SK-N-SH (cell line): ENCODE data around the gene RHPN2. TPM values are rescaled to one million over a fixed set of nuclear protein-coding genes. Genes with fewer than 3 reads are reported as not detected.

ENCODE experiments used
- CTCF ChIA-PET: fragments of 300-600, 350-600 bp; formaldehyde crosslinking; extraction: SDS; loops from one replicate; lab custom pipeline; 2021; lab: Yijun Ruan, JAX
- POLR2A ChIA-PET: fragments of 350-600 bp; sonication (Branson Sonifier 250); formaldehyde crosslinking; extraction: SDS; loops from one replicate; lab custom pipeline; 2020; ENCODE audit warnings: antibody characterized with exemption, inconsistent platforms; lab: Yijun Ruan, JAX
- DNase-seq: peaks from one replicate; pipeline ENCODE4 v3.0.0; 2012
- H2AFZ ChIP-seq: fragments of 200-600 bp; sonication (generic); 2 replicates; pipeline ENCODE4 v1.8.1; 2016; ENCODE audit warnings: antibody characterized with exemption, mild to moderate bottlenecking, low read depth
- H3F3A ChIP-seq: fragments of 200-600 bp; sonication (generic); replicated peaks from 2 replicates; pipeline ENCODE3; 2016; ENCODE audit warnings: antibody characterized with exemption, mild to moderate bottlenecking; ENCODE audit not compliant: insufficient read depth
- H3K27ac ChIP-seq, 2 experiments: fragments of 200-500 bp in 1 of 2; fragments of 200-600 bp in 1 of 2; sonication (Bioruptor generic) in 1 of 2; sonication (generic), shearing (Covaris generic) in 1 of 2; 2 replicates each; pipeline versions ENCODE4 v1.5.1 to v1.6.1; 2014 to 2016; ENCODE audit warnings: low read depth in 2 of 2, inconsistent platforms in 1 of 2, low read length in 1 of 2, mild to moderate bottlenecking in 1 of 2, mixed read lengths in 1 of 2
- H3K27me3 ChIP-seq: fragments of 200-600 bp; sonication (generic), shearing (Covaris generic); 2 replicates; pipeline ENCODE4 v1.6.1; 2016; ENCODE audit warnings: mixed run types; ENCODE audit not compliant: insufficient read depth
- H3K36me3 ChIP-seq, 2 experiments: fragments of 200-500 bp in 1 of 2; fragments of 200-600 bp in 1 of 2; sonication (Bioruptor generic) in 1 of 2; sonication (generic) in 1 of 2; replicated peaks in 1 of 2; 2 replicates each; pipeline versions ENCODE3 to v1.5.1; 2014 to 2016; ENCODE audit warnings: low read length in 1 of 2, mild to moderate bottlenecking in 1 of 2; ENCODE audit not compliant: insufficient read depth in 2 of 2, control insufficient read depth in 1 of 2
- H3K4me1 ChIP-seq, 2 experiments: fragments of 200-500 bp in 1 of 2; fragments of 200-600 bp in 1 of 2; sonication (Bioruptor generic) in 1 of 2; sonication (generic), shearing (Covaris generic) in 1 of 2; 2 replicates each; pipeline versions ENCODE4 v1.5.1 to v1.6.1; 2014 to 2016; ENCODE audit warnings: low read depth in 1 of 2, low read length in 1 of 2, mixed run types in 1 of 2; ENCODE audit not compliant: insufficient read depth in 2 of 2, control insufficient read depth in 1 of 2
- H3K4me2 ChIP-seq: fragments of 200-600 bp; sonication (generic), shearing (Covaris generic); 2 replicates; pipeline ENCODE4 v1.6.1; 2017; ENCODE audit warnings: mixed run types
- H3K4me3 ChIP-seq, 2 experiments: fragments of 200-500 bp in 1 of 2; fragments of 200-600 bp in 1 of 2; sonication (Bioruptor generic) in 1 of 2; sonication (generic), shearing (Covaris generic) in 1 of 2; 2 replicates each; pipeline versions ENCODE4 v1.5.1 to v1.8.1; 2014 to 2016; ENCODE audit warnings: low read depth in 2 of 2, inconsistent platforms in 1 of 2, low read length in 1 of 2, mild to moderate bottlenecking in 1 of 2, mixed read lengths in 1 of 2, moderate library complexity in 1 of 2
- H3K79me2 ChIP-seq: fragments of 200-600 bp; sonication (generic); 2 replicates; pipeline ENCODE4 v1.8.1; 2017; ENCODE audit warnings: mild to moderate bottlenecking; ENCODE audit not compliant: insufficient read depth
- H3K9ac ChIP-seq: fragments of 200-600 bp; sonication (generic); 2 replicates; pipeline ENCODE4 v1.6.1; 2017; ENCODE audit warnings: mixed run types
- H3K9me2 ChIP-seq: fragments of 200-600 bp; sonication (generic); 2 replicates; pipeline ENCODE4 v1.6.1; 2017; ENCODE audit warnings: mixed run types
- H3K9me3 ChIP-seq: fragments of 200-600 bp; sonication (generic); 2 replicates; pipeline ENCODE4 v1.6.1; 2017; ENCODE audit warnings: mixed run types, mild to moderate bottlenecking, moderate library complexity
- H4K20me1 ChIP-seq: fragments of 200-600 bp; sonication (generic); 2 replicates; pipeline ENCODE4 v1.6.1; 2017; ENCODE audit warnings: mild to moderate bottlenecking, mixed run types; ENCODE audit not compliant: insufficient read depth
- CHD2 ChIP-seq: fragments of 150-350 bp; IDR thresholded peaks from 2 replicates; pipeline ENCODE4 v1.6.1; 2018; ENCODE audit warnings: low read length; ENCODE audit not compliant: partially characterized antibody
- ELF1 ChIP-seq: IDR thresholded peaks from 2 replicates; pipeline ENCODE4 v1.4.0; 2012
- FOSL2 ChIP-seq: IDR thresholded peaks from 2 replicates; pipeline ENCODE4 v1.4.0; 2012; ENCODE audit warnings: low read depth, mild to moderate bottlenecking, moderate library complexity, borderline replicate concordance
- GABPA ChIP-seq: IDR thresholded peaks from 2 replicates; pipeline ENCODE4 v1.4.0; 2012; ENCODE audit warnings: low read depth, mild to moderate bottlenecking
- JUND ChIP-seq: IDR thresholded peaks from 2 replicates; pipeline ENCODE4 v1.4.0; 2012
- MEF2A ChIP-seq: IDR thresholded peaks from 2 replicates; pipeline ENCODE4 v1.4.0; 2012; ENCODE audit warnings: low read depth, borderline replicate concordance
- RFX5 ChIP-seq: IDR thresholded peaks from 2 replicates; pipeline ENCODE4 v1.6.1; 2012; ENCODE audit warnings: mild to moderate bottlenecking, improper control_type of control experiment, low read length
- RXRA ChIP-seq: IDR thresholded peaks from 2 replicates; pipeline ENCODE4 v1.4.0; 2012; ENCODE audit warnings: low read depth, mild to moderate bottlenecking, borderline replicate concordance
- SMC3 ChIP-seq: IDR thresholded peaks from 2 replicates; pipeline ENCODE4 v1.6.1; 2012; ENCODE audit warnings: low read depth, low read length, improper control_type of control experiment
- TCF12 ChIP-seq: IDR thresholded peaks from 2 replicates; pipeline ENCODE4 v1.4.0; 2012
- TEAD4 ChIP-seq: IDR thresholded peaks from 2 replicates; pipeline ENCODE4 v1.4.0; 2012; ENCODE audit warnings: mild to moderate bottlenecking, borderline replicate concordance; ENCODE audit not compliant: insufficient read depth
- WGBS: methylation state at CpG from one replicate; pipeline ENCODE4 v1.1.6; 2017; ENCODE audit warnings: low lambda C conversion rate; 5-methylcytosine and 5-hydroxymethylcytosine counted together
- polyA plus RNA-seq, 3 experiments: library from polyadenylated mRNA; depleted of rRNA; stranded (reverse); fragments of >200 nt; gene quantifications; 2 replicates each; pipeline ENCODE4 v1.2.3, GENCODE V29; 2012
- TF ChIP-seq, protein P1 (sequence below): IDR thresholded peaks from 2 replicates; pipeline ENCODE4; 2012
- TF ChIP-seq, protein P2 (sequence below): fragments of 150-350 bp; IDR thresholded peaks from 2 replicates; pipeline ENCODE4 v1.6.1; 2017; ENCODE audit warnings: antibody characterized with exemption, low read length, low read depth, borderline replicate concordance
- TF ChIP-seq, protein P3 (sequence below): fragments of 150-350 bp; IDR thresholded peaks from 2 replicates; pipeline ENCODE4 v1.6.1; 2016; ENCODE audit warnings: mild to moderate bottlenecking, low read depth, low read length

Gene RHPN2
- polyA plus RNA-seq, 1 of the 3 experiments (the other 2 are of a cell fraction) = 7.0 TPM

DNA sequence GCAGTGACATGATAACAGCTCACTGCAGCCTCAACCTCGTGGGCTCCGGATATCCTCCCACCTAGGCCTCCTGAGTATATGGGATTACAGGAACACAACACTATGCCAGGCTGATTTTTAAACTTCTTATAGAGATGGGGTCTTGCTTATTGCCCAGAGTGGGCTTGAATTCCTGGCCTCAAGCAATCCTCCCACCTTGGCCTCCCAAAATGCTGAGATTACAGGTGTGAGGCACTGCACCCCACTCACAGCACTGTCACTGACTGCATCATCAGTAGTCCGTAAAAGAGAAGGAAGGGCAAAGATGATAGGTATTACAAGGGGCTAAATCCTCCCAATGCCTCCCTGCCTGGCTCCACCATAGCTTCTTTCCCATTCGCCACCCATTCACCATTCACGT is 4.1 kb downstream of the RHPN2 start:
- Histone ChIP-seq H3K4me3 (no peak overlapping the region), H3F3A (no peaks in the 10 kb centered on the region), H3K4me2 (no peak overlapping the region), H2AFZ (no peak overlapping the region), H3K79me2 (peaks cover 22% of the 10 kb centered on the region; the same call in 1 of the 2 replicates), H4K20me1 (no peaks in the 10 kb centered on the region), H3K27ac (no peak overlapping the region), H3K9ac (no peak overlapping the region), H3K4me1 (peaks cover 3 to 7% of the 10 kb centered on the region in 2 experiments; a peak in 2 of 4 replicates), H3K9me2 (no peaks in the 10 kb centered on the region), H3K27me3 (no peaks in the 10 kb centered on the region), H3K36me3 (no peaks in the 10 kb centered on the region), H3K9me3 (no peaks in the 10 kb centered on the region)
- CTCF ChIA-PET = interaction anchor here (0.8 kb wide), 1 partner anchor 84 kb away, joined by 3 read pairs; no protein-coding TSS in a partner anchor
- POLR2A ChIA-PET = no interaction called here
- no peak for DNase-seq
- TF ChIP-seq JUND = no peak
- TF ChIP-seq TEAD4 = no peak
- no peak for TF ChIP-seq ELF1
- no peak for TF ChIP-seq FOSL2
- no peak for TF ChIP-seq TCF12
- TF ChIP-seq, protein P1, sequence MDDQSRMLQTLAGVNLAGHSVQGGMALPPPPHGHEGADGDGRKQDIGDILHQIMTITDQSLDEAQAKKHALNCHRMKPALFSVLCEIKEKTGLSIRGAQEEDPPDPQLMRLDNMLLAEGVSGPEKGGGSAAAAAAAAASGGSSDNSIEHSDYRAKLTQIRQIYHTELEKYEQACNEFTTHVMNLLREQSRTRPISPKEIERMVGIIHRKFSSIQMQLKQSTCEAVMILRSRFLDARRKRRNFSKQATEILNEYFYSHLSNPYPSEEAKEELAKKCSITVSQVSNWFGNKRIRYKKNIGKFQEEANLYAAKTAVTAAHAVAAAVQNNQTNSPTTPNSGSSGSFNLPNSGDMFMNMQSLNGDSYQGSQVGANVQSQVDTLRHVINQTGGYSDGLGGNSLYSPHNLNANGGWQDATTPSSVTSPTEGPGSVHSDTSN = no peak
- TF ChIP-seq RFX5 = no peak
- WGBS = 94% methylated on average over 5 of the region's 5 CpGs

DNA sequence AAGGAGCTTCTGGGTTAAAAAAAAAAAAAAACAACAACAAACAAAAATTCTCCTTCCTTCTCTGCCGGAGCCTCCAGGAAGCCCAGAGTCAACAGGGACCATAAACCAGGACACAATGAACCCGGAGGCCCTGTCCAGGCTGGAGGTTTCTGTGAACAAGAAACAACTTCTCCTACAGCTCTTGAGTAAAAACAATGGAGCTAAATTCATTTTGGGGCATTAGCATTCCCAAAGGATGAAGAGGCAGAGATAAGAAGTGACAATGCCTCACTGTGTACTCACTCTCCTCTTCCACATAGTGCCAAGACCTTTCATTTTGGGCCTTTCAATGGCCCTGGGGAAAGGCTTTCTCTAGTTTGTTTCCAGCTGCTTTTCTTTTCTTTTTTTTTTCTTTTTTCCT is 9.0 kb downstream of the RHPN2 start:
- H3K9me3 ChIP-seq = no peaks in the 10 kb centered on the region
- no peak overlapping the region for H3K9ac ChIP-seq
- peaks cover 0 to 4% of the 10 kb centered on the region in 2 experiments; a peak in 1 of 4 replicates for H3K4me1 ChIP-seq
- H3K4me3 ChIP-seq = no peak overlapping the region
- no peak for DNase-seq
- no peak overlapping the region for H3K27ac ChIP-seq
- TF ChIP-seq, protein P2, sequence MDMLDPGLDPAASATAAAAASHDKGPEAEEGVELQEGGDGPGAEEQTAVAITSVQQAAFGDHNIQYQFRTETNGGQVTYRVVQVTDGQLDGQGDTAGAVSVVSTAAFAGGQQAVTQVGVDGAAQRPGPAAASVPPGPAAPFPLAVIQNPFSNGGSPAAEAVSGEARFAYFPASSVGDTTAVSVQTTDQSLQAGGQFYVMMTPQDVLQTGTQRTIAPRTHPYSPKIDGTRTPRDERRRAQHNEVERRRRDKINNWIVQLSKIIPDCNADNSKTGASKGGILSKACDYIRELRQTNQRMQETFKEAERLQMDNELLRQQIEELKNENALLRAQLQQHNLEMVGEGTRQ = no peak
- no peak for TF ChIP-seq FOSL2
- no peaks in the 10 kb centered on the region for H3F3A ChIP-seq
- ChIA-PET CTCF (interaction anchor here (1.8 kb wide), 1 partner anchor 79 kb away, joined by 3 read pairs; no protein-coding TSS in a partner anchor), POLR2A (no interaction called here)
- H4K20me1 ChIP-seq = no peaks in the 10 kb centered on the region
- WGBS = 83% methylated on average over 2 of the region's 2 CpGs
- H3K4me2 ChIP-seq = no peak overlapping the region; the same call in 1 of the 2 replicates
- H2AFZ ChIP-seq = no peak overlapping the region
- H3K36me3 ChIP-seq = no peaks in the 10 kb centered on the region
- 0 out of 2 replicates have a peak, but pooled peaks cover 6% of the 10 kb centered on the region for H3K79me2 ChIP-seq
- no peaks in the 10 kb centered on the region for H3K9me2 ChIP-seq
- no peaks in the 10 kb centered on the region for H3K27me3 ChIP-seq

DNA sequence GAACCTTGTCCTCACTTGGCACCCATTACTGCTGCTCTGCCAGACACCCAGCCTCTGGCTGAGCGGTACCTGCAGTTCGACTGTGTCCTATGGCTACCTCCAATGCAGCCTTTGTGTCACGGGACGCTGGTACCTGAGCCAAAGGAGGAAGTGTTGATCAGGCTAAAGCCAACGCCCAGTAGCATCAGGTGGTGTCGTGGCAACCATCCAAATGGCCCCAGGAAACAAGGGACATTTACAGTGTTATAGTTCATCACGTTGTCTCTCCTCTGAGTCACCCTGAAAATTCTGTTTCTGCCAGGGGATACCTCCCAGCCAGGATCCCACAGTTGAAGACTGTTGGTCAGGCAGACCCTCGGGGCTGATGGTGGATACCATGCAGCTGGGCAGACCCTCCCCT is 10.1 kb downstream of the RHPN2 start:
- Histone ChIP-seq H3K9me2 (no peaks in the 10 kb centered on the region), H4K20me1 (no peaks in the 10 kb centered on the region), H2AFZ (no peak overlapping the region), H3K9ac (no peak overlapping the region), H3K4me2 (no peak overlapping the region), H3K79me2 (0 out of 2 replicates have a peak, but pooled peaks cover 6% of the 10 kb centered on the region), H3K27ac (no peak overlapping the region), H3K27me3 (no peaks in the 10 kb centered on the region), H3F3A (no peaks in the 10 kb centered on the region), H3K9me3 (no peaks in the 10 kb centered on the region), H3K4me1 (peaks cover 0 to 4% of the 10 kb centered on the region in 2 experiments; a peak in 1 of 4 replicates), H3K36me3 (no peaks in the 10 kb centered on the region), H3K4me3 (no peak overlapping the region)
- ChIA-PET CTCF (no interaction called here), POLR2A (no interaction called here)
- no peak for DNase-seq
- TF ChIP-seq RXRA (no peak), FOSL2 (no peak), TEAD4 (no peak), MEF2A (no peak), ELF1 (no peak), GABPA (no peak), SMC3 (no peak), CHD2 (no peak)
- TF ChIP-seq, protein P1 = no peak
- TF ChIP-seq, protein P3, sequence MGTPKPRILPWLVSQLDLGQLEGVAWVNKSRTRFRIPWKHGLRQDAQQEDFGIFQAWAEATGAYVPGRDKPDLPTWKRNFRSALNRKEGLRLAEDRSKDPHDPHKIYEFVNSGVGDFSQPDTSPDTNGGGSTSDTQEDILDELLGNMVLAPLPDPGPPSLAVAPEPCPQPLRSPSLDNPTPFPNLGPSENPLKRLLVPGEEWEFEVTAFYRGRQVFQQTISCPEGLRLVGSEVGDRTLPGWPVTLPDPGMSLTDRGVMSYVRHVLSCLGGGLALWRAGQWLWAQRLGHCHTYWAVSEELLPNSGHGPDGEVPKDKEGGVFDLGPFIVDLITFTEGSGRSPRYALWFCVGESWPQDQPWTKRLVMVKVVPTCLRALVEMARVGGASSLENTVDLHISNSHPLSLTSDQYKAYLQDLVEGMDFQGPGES = no peak
- 68% methylated on average over 7 of the region's 8 CpGs for WGBS
